GM18907 (cell line): ENCODE results near the gene NISCH.

Experiments
- ATAC-seq: cut with Tn5 transposase; IDR thresholded peaks from one replicate; pipeline ENCODE4 v1.9.1; 2021; ENCODE audit warnings: mild to moderate bottlenecking, moderate library complexity; ENCODE audit not compliant: unreplicated experiment

Gene NISCH

DNA sequence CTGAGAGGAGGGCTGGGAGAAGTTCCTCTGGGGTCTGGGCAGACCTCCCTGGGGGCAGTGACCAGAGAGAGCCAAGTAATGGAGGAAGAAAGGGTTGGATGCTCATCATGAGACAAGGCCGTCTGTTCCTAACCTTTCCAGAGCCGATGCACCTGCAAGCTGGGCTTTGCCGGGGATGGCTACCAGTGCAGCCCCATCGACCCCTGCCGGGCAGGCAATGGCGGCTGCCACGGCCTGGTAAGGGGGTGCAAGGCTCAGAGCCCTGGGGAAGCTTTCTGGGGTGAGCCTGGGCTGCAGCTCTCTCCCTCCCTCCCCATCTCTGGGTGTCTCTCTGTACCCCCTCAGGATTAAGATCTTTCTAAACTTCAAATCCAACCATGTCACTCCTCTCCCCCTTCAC lies 56.1 kb downstream of the NISCH start:
- no peak for ATAC-seq

- ATAC-seq = no peak
Observed at GRCh38 chr3:52512105-52512504, 56.7 kb downstream of the NISCH start.

- ATAC-seq = no peak
Observed at GRCh38 chr3:52512727-52513126, 57.3 kb downstream of the NISCH start.

DNA sequence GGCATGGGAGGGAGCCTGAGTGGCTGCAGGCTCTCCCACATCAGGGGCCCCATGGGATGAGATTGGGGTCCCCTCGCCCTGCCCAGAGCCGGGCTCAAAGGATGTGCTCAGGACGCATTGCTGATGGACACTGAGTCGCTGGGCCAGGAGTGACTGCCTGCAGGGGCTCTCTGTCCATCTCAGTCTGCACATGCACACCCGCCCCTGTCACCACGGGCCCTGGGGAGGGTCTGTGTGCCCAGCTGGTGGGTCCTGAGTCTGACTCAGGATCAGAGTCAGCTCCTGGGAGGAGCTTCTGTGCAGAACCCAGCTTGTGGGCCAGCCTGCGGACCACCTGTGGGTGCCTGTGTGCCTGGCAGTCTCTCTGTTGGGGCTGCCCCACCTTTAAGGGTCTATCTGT lies 57.9 kb downstream of the NISCH start:
- no peak for ATAC-seq

DNA sequence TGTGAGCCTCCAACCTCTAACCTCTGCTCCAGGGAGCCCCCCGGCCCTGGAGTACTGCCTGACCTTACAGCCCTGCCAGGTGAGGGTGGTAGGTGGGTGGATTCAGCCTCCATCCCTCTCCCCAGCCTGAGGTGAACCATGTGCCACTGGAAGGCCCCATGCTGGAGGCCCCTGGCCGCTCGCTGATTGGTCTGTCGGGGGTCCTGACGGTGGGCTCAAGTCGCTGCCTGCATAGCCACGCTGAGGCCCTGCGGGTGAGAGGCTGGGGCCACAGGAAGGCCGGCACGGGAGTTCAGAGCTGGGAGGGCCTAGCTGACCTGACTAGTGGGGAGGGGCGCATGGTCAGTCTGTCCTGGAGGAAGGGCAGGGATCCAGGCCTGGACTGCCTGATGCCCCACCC lies 59.2 kb downstream of the NISCH start:
- ATAC-seq = no peak

DNA sequence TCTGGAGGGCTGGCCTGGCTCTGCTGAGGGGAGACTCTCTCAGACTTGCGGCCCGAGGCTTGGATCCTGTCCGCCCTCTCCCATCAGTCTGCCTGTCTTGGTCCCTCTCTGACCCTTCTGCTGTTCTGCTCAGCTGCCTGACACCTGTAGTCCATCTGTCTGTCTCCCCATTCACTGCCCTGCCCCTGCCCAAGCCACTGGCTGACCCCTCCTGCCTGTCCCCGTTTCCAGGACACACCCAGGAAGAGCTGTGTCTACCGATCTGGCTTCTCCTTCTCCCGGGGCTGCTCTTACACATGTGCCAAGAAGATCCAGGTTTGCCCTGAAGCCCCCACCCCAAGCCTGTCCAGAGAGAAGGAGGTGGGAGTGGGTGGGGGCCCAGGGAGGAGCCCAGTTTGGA lies 59.8 kb downstream of the NISCH start:
- no peak for ATAC-seq

DNA sequence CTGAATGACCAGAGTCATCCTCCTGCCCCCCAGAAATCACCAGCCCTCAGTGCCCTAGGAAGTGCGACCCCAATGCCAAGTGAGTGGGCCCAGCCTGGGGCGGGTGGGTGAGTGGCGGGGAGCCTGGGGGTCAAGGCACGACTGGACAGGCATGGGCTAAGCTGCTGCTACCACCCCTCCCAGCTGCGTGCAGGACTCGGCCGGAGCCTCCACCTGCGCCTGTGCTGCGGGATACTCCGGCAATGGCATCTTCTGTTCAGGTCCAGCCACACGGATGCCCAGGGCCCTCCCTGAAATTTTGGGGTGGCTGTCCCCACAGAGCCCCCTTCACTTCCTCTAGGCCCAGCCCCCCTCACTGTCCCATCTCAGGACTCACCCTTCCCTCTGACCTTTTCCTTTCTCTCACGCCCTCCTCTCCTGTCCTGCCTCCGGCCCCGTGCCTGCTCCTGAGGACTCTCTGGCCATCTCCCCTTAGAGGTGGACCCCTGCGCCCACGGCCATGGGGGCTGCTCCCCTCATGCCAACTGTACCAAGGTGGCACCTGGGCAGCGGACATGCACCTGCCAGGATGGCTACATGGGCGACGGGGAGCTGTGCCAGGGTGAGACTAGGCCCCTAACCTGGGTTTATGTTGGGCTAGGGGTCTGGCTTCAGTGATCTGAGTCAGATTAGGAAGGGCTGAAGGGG lies 61.2 kb downstream of the NISCH start:
- no peak for ATAC-seq

- ATAC-seq = no peak
Observed at GRCh38 chr3:52517796-52518722, 62.7 kb downstream of the NISCH start.

GRCh38 chr3:52518723-52519444 lies 63.5 kb downstream of the NISCH start:
- ATAC-seq = no peak

DNA sequence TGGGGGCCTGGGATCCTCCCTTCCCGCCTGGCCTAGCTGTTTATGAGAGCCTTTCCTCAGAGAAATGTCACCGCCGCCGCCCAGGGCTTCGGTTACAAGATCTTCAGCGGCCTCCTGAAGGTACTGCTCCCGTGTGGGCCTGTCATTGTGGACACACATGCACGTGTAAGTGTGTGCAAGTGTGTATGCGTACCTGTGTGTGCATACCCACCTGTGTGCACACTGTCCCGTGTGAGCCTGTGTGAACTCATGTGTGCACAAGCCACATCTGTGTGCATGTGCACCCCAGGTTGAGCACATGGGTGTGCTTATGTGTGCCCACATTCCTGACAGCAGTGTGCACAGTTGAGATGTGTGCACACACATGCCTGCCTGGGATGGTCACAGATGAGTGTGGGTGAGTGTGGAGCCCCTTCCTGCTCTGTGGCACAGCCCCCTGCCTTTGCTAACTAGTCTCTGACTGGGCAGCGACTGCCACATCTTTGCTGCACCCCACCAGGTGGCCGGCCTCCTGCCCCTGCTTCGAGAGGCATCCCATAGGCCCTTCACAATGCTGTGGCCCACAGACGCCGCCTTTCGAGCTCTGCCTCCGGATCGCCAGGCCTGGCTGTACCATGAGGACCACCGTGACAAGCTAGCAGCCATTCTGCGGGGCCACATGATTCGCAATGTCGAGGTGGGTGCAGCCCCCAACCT lies 64.2 kb downstream of the NISCH start:
- ATAC-seq = no peak

DNA sequence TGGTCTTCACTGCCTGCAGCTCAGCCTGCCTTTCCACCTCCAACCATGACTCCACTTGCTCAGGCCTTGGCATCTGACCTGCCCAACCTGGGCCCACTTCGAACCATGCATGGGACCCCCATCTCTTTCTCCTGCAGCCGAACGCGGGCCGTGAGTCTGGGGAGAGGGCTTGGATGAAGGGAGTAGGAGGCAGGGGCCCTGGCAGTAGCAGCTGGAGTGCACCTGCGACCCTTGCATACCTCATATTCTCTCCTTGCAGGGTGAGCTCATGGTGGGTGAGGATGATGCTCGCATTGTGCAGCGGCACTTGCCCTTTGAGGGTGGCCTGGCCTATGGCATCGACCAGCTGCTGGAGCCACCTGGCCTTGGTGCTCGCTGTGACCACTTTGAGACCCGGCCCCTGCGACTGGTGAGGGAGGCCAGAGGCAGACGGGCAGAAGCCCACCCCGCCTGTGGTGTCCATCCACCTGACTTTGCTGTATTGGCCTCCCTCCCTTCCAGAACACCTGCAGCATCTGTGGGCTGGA lies 64.8 kb downstream of the NISCH start:
- no peak for ATAC-seq

- ATAC-seq = no peak
Observed at GRCh38 chr3:52520716-52521487, 65.5 kb downstream of the NISCH start.

GRCh38 chr3:52521488-52521824 lies 66.1 kb downstream of the NISCH start:
- no peak for ATAC-seq

- no peak for ATAC-seq
Observed at GRCh38 chr3:52521881-52522650, 66.7 kb downstream of the NISCH start.

DNA sequence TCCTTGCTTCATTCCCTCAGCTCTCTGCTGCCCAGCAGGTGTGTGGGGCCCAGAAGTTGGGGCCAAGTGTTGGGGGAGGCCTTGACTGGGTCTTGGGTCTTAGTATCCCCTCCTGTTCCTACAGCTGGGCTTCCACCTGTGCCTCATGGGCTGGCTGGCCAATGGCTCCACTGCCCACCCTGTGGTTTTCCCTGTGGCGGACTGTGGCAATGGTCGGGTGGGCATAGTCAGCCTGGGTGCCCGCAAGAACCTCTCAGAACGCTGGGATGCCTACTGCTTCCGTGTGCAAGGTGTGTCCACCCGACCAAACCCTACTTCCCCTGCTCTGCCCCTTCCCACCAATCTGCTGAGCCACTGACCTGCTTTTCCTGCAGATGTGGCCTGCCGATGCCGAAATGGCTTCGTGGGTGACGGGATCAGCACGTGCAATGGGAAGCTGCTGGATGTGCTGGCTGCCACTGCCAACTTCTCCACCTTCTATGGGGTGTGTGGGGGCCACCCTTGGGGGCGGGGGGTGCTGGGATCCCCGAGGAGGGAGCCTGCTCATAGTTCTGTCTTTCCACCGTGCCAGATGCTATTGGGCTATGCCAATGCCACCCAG lies 67.3 kb downstream of the NISCH start:
- ATAC-seq = no peak

- ATAC-seq = no peak
Observed at GRCh38 chr3:52523386-52524257, 68.2 kb downstream of the NISCH start.

DNA sequence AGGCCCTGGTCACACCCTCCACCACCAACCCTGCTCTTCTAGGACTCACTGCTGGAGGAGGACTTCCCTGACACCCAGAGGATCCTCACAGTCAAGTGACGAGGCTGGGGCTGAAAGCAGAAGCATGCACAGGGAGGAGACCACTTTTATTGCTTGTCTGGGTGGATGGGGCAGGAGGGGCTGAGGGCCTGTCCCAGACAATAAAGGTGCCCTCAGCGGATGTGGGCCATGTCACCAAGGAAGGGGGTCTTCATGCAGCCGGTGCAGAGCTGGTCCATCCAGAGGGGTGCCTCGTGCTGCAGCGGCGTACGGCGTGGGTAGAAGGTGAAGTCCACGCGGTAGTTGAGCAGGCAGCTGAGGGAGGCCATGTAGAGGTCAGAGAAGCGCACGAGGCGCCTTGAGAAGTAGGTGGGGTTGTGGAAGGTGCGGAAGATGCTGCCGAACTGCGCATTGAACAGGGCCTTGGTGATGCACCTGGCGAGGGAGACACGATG lies 68.9 kb downstream of the NISCH start:
- ATAC-seq = no peak
